Measurements from ENCODE around the gene PLEKHM3.

Gene PLEKHM3

GRCh38 chr2:207847098-207847806 lies 178.1 kb downstream of the PLEKHM3 start:
- no peak for DNase-seq

GRCh38 chr2:207845202-207845864 lies 180.0 kb downstream of the PLEKHM3 start:
- DNase-seq: no peak

GRCh38 chr2:207844648-207845047 lies 180.7 kb downstream of the PLEKHM3 start:
- no peak for DNase-seq

GRCh38 chr2:207840101-207840500 lies 185.2 kb downstream of the PLEKHM3 start:
- no peak for DNase-seq

- DNase-seq: no peak
Observed at GRCh38 chr2:207839575-207839974, 185.8 kb downstream of the PLEKHM3 start.

GRCh38 chr2:207839028-207839427 lies 186.3 kb downstream of the PLEKHM3 start:
- DNase-seq: no peak

- DNase-seq: no peak
Observed at GRCh38 chr2:207836521-207837133, 188.7 kb downstream of the PLEKHM3 start.

GRCh38 chr2:207835805-207836204 lies 189.5 kb downstream of the PLEKHM3 start:
- DNase-seq: no peak

- no peak for DNase-seq
Observed at GRCh38 chr2:207833251-207833751, 192.0 kb downstream of the PLEKHM3 start.

- no peak for DNase-seq
Observed at GRCh38 chr2:207831584-207832248, 193.6 kb downstream of the PLEKHM3 start.

GRCh38 chr2:207830778-207831438 lies 194.4 kb downstream of the PLEKHM3 start:
- DNase-seq: no peak

- DNase-seq: no peak
Observed at GRCh38 chr2:207828361-207829057, 196.8 kb downstream of the PLEKHM3 start.

- DNase-seq: no peak
Observed at GRCh38 chr2:207825978-207826377, 199.3 kb downstream of the PLEKHM3 start.

- DNase-seq: no peak
Observed at GRCh38 chr2:207825045-207825954, 200.0 kb downstream of the PLEKHM3 start.

- DNase-seq: no peak
Observed at GRCh38 chr2:207823865-207824264, 201.5 kb downstream of the PLEKHM3 start.

- DNase-seq: no peak
Observed at GRCh38 chr2:207819839-207820784, 205.2 kb downstream of the PLEKHM3 start.

- DNase-seq: no peak
Observed at GRCh38 chr2:207819021-207819797, 206.1 kb downstream of the PLEKHM3 start.

- no peak for DNase-seq
Observed at GRCh38 chr2:207816546-207816945, 208.8 kb downstream of the PLEKHM3 start.

- no peak for DNase-seq
Observed at GRCh38 chr2:207815254-207815653, 210.1 kb downstream of the PLEKHM3 start.
